Measurements from ENCODE around the gene HCRTR1.

The HCRTR1 gene

DNA sequence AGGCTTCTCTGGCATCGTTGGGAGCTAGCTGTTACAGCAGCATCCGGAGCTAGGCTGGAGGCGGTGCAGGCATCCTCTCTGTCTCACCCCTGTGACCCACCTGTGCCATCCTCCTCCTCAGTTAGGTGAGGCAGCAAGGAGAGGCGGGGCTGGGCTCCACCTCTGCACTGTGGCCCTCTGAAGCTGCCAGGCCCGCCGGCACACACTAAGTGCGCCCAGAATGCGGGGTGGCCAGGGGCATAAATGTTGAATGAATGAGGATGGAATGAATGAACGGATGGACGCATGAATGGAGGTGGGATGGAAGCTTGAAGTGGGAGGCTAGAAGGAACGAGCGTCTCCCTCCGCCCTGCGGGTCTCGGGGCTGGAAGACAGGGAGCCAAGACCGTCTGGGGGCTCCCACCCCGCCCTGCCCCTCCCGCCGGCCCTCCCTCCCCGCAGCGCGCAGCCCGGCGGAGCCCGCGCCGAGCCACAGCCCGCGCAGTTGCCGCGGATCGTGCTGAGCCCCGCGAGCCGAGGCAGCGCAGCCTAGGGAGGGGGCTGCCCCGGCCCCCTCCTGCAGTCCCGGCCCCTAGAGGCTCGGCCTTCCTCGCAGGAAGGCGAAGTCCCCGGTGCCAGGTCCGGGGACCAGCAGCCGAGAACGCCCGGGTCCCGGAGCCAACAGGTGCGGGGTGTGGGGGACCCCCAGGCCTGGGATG lies at the start of gene HCRTR1:
Gene HCRTR1 (plus strand): TSS at position 472 of the 698 bp plus-strand sequence. CDS start 1,504 bp downstream, outside the sequence.
- DNase-seq: no peak

DNA sequence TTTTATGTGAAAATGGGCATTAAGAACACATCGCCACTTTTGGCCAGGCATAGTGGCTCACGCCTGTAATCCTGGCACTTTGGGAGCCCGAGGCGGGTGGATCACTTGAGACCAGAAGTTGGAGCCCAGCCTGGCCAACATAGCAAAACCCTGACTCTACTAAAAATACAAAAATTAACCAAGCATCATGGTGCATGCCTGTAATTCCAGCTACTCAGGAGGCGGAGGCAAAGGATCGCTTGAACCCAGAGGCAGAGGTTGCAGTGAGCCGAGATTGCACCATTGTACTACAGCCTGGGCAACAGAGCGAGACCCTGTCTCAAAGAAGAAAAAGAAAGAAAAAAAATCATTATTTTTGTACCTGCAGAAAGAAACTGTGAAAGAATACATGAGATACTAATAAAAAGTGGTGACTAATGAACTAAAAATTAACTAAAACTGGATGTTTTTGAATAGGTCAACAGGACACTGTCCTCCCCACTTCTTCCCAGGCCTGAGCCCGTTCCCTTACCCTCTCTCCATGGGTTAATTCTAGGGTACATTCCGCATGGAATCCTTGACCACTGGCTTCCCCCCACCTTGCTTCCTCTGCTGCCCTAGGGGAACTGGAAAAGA lies 49.4 kb upstream of the HCRTR1 start:
- no peak for DNase-seq

DNA sequence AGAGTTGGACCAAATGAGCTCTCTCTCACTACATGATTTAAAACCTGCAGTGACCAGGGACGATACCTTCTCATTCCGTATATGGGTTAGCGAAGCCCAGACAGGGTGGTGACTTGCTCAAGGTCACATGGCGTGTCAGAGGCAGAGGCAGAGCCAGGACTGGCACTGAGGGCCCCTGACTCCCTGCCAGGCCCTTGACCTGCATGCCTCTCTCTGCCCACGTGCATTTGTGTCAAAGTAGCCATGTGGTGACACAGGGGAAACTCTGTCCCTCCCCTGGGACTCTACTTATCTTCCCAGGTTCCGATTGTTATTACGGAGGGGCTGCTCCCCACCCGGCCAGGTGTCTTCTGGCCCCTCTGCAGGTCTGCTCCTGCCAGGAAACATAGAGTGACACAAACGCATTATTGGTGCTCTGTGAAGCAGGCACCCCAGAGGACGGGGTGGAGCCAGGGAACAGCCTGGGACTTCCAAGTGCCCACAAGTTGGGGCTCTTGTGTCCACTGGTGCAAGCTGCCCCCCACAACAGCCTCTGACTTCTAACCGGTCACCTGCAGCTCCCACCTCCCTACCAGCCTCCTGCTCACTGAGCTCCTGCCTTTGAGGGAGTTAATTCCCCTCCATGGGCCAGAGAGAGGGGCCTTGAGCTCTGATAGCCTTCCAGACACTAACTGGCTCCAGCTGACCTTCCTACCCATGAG lies 48.4 kb upstream of the HCRTR1 start:
- no peak for DNase-seq

DNA sequence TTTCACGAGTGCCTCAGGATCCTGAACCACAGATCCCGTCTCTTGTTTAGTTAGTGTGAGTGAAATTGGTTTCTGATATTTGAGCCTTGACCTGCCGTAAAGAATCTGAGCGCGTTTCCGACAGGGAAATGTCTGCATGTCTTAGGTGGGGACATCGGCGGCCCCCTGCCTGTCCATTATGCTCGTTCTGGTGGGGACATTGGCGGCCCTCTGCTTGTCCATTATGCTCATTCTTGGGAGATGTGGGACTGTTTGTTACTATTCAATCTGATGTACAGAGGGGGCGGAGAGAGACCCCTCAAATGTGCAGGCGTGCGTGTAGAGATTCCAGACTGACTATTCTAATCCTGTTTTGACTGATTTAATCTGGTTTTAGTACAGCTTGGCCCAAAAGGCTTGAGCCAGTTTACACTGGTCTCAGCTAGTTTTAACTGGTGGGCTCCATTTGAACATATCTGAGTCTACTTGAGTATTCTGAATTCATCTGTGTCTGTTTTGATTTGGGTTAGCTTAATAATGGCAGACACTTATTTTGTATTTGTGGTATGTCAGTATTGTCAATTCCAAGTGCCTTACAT lies 47.8 kb upstream of the HCRTR1 start:
- no peak for DNase-seq

DNA sequence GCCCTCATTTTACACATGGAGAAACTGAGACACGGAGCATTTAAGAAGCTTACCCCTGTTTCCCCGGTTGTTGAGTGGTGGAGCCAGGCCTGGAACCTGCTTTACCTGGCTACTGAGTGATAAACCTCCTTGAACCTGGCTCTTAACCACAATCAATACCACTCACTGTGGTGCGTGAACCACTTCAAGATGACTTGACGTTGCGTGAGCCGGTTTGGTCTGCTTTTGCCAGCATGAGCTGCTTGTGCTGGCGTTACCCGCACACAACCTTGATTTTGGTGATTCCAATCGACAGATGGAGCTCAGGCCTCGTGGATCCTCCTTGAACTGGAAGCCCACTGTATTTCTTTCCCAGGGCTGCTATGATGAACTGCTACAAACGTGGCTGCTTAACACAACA lies 47.3 kb upstream of the HCRTR1 start:
- DNase-seq: no peak

DNA sequence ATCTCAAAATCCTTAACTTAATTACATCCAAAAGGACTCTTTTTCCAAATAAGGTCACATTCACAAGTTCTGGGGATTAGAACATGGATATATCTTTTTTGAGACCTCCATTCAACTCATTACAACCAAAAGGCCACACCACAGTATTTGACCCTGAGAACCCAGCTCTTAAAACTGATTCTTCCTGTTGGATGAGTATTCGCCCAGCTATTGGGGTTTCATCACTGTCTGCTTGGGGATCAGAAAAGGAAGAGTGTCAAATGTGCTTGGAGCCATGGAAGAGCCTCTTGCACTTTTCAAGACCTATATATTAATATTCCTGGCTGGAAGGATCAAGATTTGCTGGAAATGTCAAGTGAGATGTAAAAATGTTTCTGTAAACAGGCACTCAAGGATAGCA lies 46.6 kb upstream of the HCRTR1 start:
- no peak for DNase-seq

DNA sequence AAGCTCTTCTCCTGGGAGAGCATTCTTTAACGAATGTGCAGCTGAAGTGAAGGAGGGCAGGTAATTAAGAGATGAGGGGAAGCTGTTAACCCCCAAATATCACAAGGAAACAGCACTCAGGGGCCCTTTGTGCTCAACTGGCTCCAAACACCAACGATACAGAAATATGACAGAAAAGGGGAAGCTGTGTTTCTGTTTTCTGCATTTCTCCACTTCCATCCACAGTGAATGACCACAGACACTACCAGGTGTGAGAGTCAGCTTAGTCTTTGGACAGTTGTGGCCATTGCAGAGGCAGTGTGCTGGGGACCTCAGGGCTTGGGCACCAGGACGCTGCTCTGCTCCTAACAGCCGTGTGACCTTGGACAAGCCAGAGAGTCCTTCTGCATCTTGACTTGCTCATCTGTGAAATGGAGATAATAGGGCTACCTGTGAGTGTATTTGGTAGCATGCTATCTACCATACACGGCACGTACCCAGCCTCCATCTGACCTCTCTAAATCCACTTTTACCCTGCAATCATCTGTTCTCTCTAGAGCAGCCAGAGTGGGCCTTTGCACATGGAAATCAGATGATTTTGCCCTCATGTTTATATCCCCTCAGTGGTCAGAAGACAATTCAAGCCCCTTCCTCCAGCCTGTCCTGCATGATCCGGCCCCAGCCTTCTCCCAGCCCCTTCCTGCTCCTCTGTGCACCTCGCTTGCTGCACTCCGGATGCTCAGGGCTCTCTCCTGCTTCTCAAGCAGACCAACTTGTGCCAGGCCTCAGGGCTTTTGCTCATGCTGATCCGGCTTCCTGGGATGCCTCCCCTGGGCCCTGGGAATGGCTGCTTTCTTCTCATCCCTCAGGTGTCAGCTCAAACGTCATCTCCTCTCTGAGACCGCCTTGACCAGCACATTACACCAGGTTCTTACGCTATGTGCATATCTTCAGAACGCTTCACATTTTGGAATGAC lies 45.9 kb upstream of the HCRTR1 start:
- DNase-seq: no peak

DNA sequence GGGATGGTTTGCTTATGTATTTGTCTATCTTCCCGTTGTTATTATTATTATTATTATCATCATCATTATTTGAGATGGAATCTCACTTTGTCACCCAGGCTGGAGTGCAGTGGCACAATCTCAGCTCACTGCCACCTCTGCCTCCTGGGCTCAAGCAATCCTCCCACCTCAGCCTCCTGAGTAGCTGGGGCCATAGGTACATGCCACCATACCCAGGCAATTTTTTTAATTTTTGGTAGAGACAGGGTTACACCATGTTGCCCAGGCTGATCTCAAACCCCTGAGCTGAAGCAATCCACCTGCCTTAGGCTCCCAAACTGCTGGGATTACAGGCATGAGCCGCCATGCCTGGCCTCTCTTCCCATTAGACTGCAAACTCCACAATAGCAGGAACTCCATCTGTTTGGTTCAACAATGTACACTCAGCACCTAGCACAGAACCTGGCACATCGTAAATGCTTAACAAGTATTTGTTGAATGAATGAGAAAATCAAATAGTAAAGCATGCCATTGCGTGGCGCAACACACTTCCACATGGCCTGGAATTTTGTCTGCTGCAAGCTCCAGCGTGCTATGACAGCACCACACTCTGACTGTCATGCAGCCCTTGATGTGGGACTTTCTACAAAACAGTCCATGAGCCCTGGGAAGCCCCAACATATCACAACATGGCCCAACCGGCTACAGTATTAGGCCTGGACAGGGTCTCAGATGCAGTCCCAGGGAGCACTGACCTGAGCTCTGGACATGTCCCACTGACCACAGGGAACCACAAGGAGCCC lies 45.0 kb upstream of the HCRTR1 start:
- no peak for DNase-seq

DNA sequence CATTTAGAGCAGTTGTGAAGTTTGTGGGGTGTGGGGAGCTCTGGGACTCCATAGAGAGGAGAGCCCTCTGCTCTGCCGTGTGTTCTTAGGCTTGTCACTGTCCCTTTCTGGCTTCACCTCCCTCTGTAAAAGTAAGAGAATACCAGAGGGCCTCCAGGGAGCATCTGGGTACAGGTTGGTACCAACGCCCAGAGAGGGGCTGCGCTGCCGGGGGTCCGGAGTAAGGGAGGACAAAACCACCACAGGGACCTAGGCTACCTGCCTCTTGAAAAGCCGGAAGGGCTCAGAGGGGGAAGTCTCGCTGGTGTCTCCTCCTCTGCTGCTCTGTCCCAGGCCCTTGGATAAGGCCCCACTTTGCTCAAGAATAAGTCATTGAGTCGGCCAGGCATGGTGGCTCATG lies 44.2 kb upstream of the HCRTR1 start:
- DNase-seq: no peak

DNA sequence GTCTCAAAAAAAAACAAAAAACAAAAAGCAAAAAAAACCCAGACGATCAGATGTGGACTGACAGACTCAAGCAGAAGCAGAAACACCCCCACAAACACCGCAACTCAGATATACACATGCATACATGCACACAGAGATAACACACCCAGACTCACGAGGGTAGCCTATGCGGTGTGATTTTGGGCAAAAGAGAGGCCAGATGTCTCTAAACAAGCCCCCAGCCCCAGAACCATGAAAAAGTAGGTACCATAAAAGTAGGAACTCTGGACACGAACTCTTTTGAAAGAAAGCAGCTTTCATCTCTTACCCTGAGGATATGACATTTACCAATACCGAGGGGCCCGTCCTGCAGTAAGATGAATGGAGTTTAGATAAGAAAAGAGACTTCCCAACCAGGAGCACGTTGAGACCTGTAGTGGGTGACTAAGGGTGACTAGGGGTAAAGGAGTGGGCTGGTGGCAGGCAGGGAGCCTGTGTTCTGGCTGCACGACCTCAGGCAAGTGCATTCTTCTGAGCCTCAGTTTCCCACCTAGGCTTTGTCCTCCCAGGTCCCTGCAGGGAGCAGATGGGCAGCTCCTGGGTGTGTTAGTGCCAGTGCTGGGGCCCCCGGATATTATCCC lies 42.6 kb upstream of the HCRTR1 start:
- no peak for DNase-seq

DNA sequence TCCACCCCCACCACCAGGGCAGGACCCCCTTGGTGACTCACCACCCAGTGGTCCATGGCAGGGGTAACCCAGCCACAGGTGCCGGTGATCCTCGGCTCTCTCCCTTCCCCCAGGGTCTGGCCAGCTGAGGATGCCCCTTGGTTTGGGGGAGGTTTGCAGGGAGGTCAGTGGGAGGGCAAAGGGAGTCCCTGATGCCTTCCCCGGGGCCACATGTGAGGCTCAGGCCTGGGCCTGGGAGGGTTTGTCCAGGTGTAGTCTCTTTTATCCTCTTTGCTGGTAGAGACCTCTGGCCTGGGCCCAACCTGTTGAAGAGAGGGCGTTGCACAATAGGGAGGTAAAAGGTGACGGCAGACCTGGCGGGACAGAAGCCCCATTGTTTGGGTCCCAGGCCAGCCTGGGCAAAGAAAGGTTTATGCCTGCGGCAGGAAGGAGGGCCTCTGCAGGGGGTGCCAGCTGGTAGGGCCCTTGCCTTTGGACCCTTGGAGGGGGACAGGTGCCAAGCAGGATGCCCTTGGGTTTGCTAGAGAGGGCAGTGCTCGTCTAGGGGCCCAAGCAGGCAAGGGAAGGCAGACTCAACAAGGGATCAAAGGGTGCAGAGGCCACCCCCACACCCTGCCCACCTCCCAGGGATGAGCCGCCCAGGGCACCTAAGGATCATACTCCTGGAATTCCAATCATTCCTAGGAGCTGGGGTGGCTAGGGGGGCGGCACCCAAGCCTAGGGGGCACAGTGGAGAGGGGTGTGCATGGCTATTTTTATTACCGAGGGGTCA lies 41.9 kb upstream of the HCRTR1 start:
- no peak for DNase-seq

DNA sequence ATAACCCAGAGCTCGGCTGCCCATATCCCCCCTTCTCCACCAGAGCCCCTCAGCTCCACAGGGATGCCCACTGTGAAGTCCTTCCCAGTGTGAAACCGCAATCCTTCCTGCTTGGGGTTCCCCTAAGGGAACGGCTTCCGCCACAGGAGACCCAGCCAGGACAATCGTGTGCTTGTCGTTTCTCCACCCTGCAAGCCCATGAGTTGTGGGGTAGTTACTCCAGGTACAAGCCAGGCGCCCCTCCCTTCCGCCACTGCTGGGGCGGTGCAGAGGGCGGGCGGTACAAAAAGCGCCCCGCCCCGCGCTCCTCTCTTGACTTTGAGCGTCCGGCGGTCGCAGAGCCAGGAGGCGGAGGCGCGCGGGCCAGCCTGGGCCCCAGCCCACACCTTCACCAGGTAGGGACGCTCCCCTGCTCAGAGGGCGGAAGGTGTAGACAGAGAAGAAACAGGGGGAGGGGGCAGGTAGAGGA lies 41.3 kb upstream of the HCRTR1 start, which contains the start of gene TINAGL1:
Gene TINAGL1 (plus strand): TSS at position 315 of the 469 bp plus-strand sequence. CDS start 634 bp downstream, outside the sequence.
- no peak for DNase-seq

DNA sequence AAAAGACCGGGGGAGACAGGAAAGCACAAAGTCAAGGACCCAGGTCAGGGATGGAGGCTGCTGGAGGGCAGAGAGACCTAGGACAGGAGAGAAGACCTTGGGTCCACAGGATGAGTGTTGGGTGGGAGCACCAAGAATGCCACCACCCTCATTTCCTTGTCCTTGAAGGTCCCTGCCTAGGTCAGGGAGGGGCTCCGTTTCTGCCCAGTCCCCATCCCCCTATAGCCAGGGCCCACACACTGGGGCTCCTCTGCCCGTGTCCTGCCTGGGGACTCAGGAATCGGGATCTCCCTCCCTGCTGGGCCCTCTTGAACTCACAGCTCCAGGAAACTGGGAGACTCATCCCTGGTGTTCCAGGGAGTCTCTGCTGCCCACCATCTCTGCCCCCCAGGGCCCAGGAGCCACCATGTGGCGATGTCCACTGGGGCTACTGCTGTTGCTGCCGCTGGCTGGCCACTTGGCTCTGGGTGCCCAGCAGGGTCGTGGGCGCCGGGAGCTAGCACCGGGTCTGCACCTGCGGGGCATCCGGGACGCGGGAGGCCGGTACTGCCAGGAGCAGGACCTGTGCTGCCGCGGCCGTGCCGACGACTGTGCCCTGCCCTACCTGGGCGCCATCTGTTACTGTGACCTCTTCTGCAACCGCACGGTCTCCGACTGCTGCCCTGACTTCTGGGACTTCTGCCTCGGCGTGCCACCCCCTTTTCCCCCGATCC lies 40.6 kb upstream of the HCRTR1 start:
- no peak for DNase-seq

DNA sequence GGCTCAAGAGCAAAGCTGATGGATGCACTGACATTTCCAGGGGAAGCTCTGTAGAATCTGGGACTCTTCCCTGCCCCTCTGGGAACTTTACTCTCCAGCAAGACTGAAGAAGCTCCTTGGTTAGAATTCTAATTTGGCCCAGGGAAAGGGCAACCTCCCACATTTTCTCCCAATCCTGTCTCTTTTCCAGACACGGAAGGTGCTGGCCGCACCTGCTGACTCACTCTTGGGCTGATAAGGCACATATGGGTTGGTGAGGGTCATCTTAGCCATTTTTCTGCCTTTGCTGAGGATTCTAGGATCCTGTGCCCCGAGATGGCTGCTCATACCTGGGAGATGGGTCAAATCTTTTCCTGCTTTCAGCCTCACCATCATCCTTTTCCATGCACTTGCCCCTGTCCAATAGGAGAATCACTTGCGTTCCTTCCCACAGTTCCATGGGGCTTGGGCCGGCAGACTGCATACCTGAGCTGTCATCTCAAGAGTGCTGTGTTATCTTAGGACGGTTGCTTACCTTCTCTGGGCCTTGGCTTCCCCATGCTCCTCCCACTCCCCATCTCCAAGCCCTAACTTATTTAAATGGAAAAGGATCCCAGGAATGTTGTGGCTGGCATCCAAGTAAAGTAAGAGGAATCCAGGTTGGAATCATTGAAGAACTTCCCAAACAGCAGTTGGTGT lies 39.8 kb upstream of the HCRTR1 start:
- no peak for DNase-seq

DNA sequence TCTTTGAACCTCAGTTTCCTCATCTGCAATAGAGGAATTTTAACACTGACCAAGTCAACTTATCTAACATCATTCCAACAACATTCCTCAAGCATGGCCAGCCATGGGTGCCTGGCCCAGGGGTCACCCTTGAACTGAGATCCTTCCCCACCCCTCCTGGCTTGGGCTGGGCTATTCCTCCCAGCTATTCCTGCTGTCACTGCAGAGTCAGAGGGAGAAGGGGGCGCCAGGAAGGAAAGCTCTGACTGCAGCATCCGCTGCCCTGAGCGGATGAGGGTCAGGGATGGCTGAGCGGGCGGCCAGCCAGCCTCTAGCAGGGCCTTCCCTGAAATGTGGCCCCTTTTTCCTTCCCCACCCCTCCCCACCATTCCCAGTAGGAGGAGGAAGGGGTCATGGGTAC lies 38.1 kb upstream of the HCRTR1 start:
- no peak for DNase-seq

DNA sequence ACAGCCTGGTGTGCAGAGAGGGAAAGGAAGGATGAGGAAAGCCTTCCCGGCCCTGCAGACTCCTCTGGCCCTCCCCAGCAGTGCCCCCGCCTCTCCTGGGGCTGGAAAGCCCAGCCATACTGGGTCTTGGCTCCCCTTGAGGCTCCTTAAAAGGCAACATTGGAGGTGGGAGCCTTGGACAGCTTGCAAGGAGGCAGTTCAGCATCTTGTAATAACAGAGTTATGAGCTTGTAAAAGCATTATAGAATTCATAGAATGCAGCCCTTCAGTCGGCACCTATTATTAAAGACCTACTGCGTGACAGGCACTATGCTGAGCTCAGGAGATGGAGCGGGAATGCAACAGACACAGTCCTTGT lies 37.0 kb upstream of the HCRTR1 start:
- DNase-seq: no peak

DNA sequence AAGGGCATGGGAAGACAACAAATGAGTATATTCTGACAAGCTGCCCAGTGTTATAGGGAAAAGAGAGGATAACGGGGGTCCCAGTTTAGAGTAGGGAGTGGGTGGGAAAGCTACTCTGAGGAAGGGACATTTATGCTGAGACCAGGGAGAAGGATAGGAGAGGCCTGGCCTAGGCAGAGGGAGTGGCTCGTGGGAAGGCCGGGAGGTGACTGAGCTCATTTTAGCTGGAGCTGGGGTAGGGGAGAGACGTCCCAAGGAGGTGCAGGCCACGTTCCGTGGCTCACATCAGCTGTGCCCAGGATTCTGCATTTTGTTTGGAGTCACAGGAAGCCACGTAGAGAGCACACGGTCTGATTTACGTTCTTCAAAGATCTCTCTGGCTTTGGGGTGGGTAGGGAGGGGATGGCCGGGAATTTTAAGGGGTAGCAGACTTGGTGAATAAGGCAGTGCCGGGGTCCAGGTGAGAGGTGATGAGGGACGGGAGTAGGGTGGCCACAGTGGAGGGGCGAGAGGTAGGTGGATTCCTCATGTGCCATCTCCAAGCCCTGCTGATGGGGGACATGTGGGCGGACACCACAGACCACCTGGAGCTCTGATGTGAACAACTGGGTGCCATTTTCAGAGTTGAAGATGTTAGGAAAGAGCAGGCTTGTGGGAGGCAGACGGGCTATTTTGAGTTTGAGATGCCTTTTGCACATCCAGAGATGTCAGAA lies 36.4 kb upstream of the HCRTR1 start:
- no peak for DNase-seq

Data from GDM1 (cell line).